ENCODE data around the gene CBL.

The CBL gene

GRCh38 chr11:119332111-119332765 lies 126.1 kb downstream of the CBL start:
- Histone ChIP-seq H3K4me1 (ENCODE audit: control insufficient read depth, insufficient read depth, low read length, unreplicated experiment) (peaks cover 14% of the 10 kb centered on the region), H3K27me3 (ENCODE audit: insufficient read depth, low read length) (no peaks in the 10 kb centered on the region), H3K27ac (ENCODE audit: low read depth, low read length) (no peak overlapping the region), H3K36me3 (ENCODE audit: insufficient read depth, low read length) (no peaks in the 10 kb centered on the region), H3K4me3 (ENCODE audit: low read depth, low read length) (no peak overlapping the region), H3K79me2 (ENCODE audit: control insufficient read depth, insufficient read depth, low read length, unreplicated experiment) (peaks cover 18% of the 10 kb centered on the region), H2AFZ (ENCODE audit: low read length, unreplicated experiment) (peak overlapping the region; percentile 12)

DNA sequence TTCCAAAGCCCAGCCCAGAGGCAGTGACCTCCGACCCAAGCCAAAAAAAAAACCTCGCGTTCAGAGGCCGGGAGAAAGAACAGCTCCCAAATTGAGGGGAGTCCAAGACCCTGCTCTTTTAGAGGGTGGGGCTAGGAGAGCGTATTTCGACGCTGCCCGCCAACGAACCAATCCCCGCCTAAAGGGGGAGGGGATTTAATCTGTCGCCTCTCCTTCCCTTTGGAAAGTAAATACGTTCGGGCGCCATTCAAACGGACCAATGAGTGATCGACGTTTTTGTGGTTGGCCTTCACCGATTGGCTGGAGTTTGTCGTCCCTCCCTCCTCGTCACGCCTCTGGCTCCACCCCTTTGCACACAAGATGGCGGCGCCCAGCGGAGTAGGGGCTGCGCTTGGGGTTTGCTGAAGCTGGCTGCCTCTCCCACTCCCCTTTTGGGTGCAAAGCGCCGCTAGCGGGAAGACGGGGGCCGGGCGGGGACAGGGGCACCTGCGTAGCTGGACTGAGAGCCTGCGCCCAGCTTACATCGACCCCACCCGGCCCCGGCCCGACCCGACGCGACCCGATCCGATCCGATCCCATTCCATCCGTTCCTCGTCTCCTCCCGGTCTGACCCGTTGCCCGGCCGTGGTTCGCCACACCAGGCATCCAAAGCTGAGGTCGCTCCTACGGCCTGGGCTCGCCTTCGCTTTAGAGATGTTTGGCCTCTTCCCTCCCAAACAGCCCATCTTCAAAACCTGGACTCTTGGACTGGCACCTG lies 128.2 kb downstream of the CBL start, which contains the start of gene RNF26:
Gene RNF26 (plus strand): TSS at position 354 of the 757 bp plus-strand sequence. CDS start 596 bp downstream, outside the sequence.
- H3K4me3 ChIP-seq (ENCODE audit: low read depth, low read length): peak within 1 kb of the TSS; percentile 90
- no peaks in the 10 kb centered on the region for H3K27me3 ChIP-seq (ENCODE audit: insufficient read depth, low read length)
- H3K36me3 ChIP-seq (ENCODE audit: insufficient read depth, low read length): no peaks in the 10 kb centered on the region
- peaks cover 33% of the 10 kb centered on the region for H3K4me1 ChIP-seq (ENCODE audit: control insufficient read depth, insufficient read depth, low read length, unreplicated experiment)
- peak within 1 kb of the TSS; percentile 68 for H2AFZ ChIP-seq (ENCODE audit: low read length, unreplicated experiment)
- H3K27ac ChIP-seq (ENCODE audit: low read depth, low read length): peak within 1 kb of the TSS; percentile 46
- H3K79me2 ChIP-seq (ENCODE audit: control insufficient read depth, insufficient read depth, low read length, unreplicated experiment): peaks cover 18% of the 10 kb centered on the region

GRCh38 chr11:119335091-119335654 lies 129.0 kb downstream of the CBL start:
- H3K36me3 ChIP-seq (ENCODE audit: insufficient read depth, low read length): no peaks in the 10 kb centered on the region
- peaks cover 33% of the 10 kb centered on the region for H3K4me1 ChIP-seq (ENCODE audit: control insufficient read depth, insufficient read depth, low read length, unreplicated experiment)
- peaks cover 18% of the 10 kb centered on the region for H3K79me2 ChIP-seq (ENCODE audit: control insufficient read depth, insufficient read depth, low read length, unreplicated experiment)
- H3K27me3 ChIP-seq (ENCODE audit: insufficient read depth, low read length): no peaks in the 10 kb centered on the region; the same call in 1 of the 2 replicates
- peak overlapping the region; percentile 46 for H3K27ac ChIP-seq (ENCODE audit: low read depth, low read length)
- peak overlapping the region; percentile 90 for H3K4me3 ChIP-seq (ENCODE audit: low read depth, low read length)
- H2AFZ ChIP-seq (ENCODE audit: low read length, unreplicated experiment): peak overlapping the region; percentile 66

DNA sequence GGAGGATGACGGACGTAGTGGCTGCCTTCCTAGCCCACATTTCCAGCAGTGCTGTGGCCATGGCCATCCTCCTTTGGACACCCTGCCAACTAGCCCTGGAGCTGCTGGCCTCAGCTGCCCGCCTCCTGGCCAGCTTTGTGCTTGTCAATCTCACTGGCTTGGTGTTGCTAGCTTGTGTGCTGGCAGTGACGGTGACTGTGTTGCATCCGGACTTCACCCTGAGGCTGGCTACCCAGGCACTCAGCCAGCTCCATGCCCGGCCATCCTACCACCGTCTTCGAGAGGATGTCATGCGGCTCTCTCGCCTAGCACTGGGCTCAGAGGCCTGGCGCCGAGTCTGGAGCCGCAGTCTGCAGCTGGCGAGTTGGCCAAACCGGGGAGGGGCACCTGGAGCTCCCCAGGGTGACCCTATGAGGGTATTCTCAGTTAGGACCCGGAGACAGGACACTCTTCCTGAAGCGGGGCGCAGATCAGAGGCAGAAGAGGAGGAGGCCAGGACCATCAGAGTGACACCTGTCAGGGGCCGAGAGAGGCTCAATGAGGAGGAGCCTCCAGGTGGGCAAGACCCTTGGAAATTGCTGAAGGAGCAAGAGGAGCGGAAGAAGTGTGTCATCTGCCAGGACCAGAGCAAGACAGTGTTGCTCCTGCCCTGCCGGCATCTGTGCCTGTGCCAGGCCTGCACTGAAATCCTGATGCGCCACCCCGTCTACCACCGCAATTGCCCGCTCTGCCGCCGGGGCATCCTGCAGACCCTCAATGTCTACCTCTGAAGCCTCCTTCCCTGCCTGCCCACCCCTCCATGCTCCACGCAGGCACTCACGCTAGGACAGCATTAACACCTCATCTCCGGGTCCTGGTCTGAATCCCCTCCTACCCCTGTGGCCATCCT lies 129.8 kb downstream of the CBL start:
- H3K4me3 ChIP-seq (ENCODE audit: low read depth, low read length): peak overlapping the region; percentile 90
- no peak overlapping the region for H3K27ac ChIP-seq (ENCODE audit: low read depth, low read length)
- H3K79me2 ChIP-seq (ENCODE audit: control insufficient read depth, insufficient read depth, low read length, unreplicated experiment): peaks cover 18% of the 10 kb centered on the region
- no peaks in the 10 kb centered on the region for H3K36me3 ChIP-seq (ENCODE audit: insufficient read depth, low read length)
- peaks cover 33% of the 10 kb centered on the region for H3K4me1 ChIP-seq (ENCODE audit: control insufficient read depth, insufficient read depth, low read length, unreplicated experiment)
- H2AFZ ChIP-seq (ENCODE audit: low read length, unreplicated experiment): no peak overlapping the region
- peaks cover 4% of the 10 kb centered on the region for H3K27me3 ChIP-seq (ENCODE audit: insufficient read depth, low read length)

DNA sequence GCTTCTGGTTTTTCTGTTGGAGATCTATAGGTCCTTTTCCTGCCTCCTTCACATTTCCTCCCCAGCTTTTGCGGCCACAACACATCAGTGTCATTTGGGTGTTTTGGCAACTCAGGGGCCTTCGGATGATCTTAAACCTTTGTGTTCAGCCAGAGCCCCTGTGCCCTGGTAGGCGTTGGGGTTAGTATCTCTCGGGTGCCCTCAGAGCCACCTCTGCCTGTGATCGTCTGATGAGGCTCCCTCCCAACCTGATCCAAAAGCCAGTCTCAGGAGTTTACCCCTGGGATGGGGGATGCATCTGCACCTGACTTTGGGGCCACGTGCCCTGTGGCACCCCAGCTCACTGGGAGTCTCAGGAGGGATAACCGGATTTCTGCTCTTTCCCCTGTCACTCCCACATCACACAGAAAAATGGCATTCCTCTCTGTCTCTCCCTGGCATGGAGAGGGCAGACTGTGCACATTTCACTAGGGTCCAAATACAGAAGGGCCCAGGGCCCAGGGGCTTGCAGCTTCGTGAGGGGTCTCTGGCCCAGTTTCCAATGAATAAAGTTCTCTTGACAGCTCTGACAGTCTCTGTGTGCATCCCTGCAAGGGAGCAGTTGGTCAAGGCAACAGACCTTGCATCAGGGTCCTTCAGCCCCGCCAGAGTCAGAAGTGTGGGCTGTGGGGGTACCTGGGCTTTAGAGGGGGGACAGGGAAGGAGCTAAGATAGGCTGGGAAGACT lies 130.8 kb downstream of the CBL start:
- Histone ChIP-seq H2AFZ (ENCODE audit: low read length, unreplicated experiment) (no peak overlapping the region), H3K27me3 (ENCODE audit: insufficient read depth, low read length) (peaks cover 13% of the 10 kb centered on the region), H3K4me3 (ENCODE audit: low read depth, low read length) (no peak overlapping the region; the same call in 1 of the 2 replicates), H3K36me3 (ENCODE audit: insufficient read depth, low read length) (no peaks in the 10 kb centered on the region), H3K79me2 (ENCODE audit: control insufficient read depth, insufficient read depth, low read length, unreplicated experiment) (peaks cover 18% of the 10 kb centered on the region), H3K4me1 (ENCODE audit: control insufficient read depth, insufficient read depth, low read length, unreplicated experiment) (peaks cover 33% of the 10 kb centered on the region), H3K27ac (ENCODE audit: low read depth, low read length) (no peak overlapping the region)

DNA sequence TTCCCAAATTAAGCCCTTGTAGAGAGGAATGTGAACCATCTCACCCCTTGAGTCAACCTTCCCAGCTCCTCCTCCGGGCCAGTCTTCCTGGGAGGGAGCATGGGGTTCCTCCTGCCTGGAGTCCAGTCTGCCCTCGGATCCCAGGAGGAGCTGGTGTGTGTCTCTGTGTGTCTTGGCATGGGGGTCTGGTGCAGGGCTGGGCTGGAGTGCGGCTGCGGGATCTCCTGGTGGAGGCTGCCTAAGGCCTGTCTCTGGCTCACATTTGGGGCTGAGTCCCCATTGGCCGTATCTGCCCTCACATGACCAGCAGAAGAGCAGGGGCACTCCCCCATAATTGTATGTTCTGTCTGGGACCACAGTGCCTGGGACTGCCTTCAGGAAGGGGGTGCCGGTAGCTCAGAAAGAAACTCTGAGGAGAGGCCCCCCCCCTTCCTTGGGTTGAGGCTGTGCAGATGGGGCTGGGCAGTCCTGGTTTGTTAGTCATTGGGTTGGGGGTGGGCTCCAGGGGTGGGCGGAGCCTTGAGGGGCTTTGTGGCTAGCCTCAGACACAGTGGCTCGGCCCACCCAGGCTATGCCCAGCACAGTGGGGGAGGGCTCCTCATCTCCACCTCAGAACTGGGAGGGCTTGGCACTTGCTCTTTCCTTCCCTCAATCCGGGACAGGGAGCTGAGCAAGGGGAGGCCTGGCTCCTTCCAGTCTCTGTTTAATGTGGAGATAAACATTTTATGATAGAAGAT lies 131.6 kb downstream of the CBL start:
- Histone ChIP-seq H3K36me3 (ENCODE audit: insufficient read depth, low read length) (no peaks in the 10 kb centered on the region), H3K4me1 (ENCODE audit: control insufficient read depth, insufficient read depth, low read length, unreplicated experiment) (peaks cover 33% of the 10 kb centered on the region), H3K27me3 (ENCODE audit: insufficient read depth, low read length) (peaks cover 16% of the 10 kb centered on the region), H3K4me3 (ENCODE audit: low read depth, low read length) (peak overlapping the region; percentile 53), H3K79me2 (ENCODE audit: control insufficient read depth, insufficient read depth, low read length, unreplicated experiment) (peaks cover 18% of the 10 kb centered on the region), H2AFZ (ENCODE audit: low read length, unreplicated experiment) (no peak overlapping the region), H3K27ac (ENCODE audit: low read depth, low read length) (peak overlapping the region; percentile 43)

DNA sequence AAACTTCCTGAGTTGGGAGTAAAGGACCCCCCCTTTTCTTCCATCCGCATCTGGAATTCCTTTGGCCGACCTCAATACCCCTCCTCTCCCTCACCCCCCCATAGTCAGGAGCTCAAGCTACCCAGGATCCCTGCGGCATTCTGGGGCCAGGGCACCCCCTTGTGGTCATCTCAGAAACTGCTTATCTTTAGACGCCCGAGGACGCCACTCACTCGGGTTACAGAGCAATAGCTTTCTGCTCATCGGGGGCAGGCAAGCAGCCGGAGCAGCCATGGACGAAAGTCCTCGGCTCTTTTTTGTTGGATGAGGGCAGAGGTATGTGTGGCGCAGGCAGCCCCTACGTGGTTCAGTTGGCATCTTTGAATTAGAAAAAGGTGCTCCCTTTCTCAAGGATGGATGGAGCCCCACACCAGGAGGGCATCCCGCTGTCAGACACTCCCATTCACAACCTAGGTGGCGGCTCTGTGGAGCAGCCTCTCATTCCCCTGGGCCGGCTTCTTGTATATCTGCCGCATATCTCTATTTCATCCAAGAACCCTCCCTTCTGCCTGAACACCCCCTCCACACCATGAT lies 132.3 kb downstream of the CBL start:
- Histone ChIP-seq H2AFZ (ENCODE audit: low read length, unreplicated experiment) (no peak overlapping the region), H3K4me3 (ENCODE audit: low read depth, low read length) (peak overlapping the region; percentile 53), H3K79me2 (ENCODE audit: control insufficient read depth, insufficient read depth, low read length, unreplicated experiment) (peaks cover 18% of the 10 kb centered on the region), H3K27ac (ENCODE audit: low read depth, low read length) (no peak overlapping the region; the same call in 1 of the 2 replicates), H3K4me1 (ENCODE audit: control insufficient read depth, insufficient read depth, low read length, unreplicated experiment) (peaks cover 33% of the 10 kb centered on the region), H3K36me3 (ENCODE audit: insufficient read depth, low read length) (no peaks in the 10 kb centered on the region), H3K27me3 (ENCODE audit: insufficient read depth, low read length) (peaks cover 16% of the 10 kb centered on the region)

- peak overlapping the region; percentile 74 for H3K4me3 ChIP-seq (ENCODE audit: low read depth, low read length)
- peaks cover 16% of the 10 kb centered on the region for H3K27me3 ChIP-seq (ENCODE audit: insufficient read depth, low read length)
- no peak overlapping the region for H3K27ac ChIP-seq (ENCODE audit: low read depth, low read length)
- H2AFZ ChIP-seq (ENCODE audit: low read length, unreplicated experiment): no peak overlapping the region
- H3K36me3 ChIP-seq (ENCODE audit: insufficient read depth, low read length): no peaks in the 10 kb centered on the region
- H3K79me2 ChIP-seq (ENCODE audit: control insufficient read depth, insufficient read depth, low read length, unreplicated experiment): peaks cover 18% of the 10 kb centered on the region
- peaks cover 33% of the 10 kb centered on the region for H3K4me1 ChIP-seq (ENCODE audit: control insufficient read depth, insufficient read depth, low read length, unreplicated experiment)
These were observed 132.9 kb downstream of the CBL start for GRCh38 chr11:119338965-119339588.
